GM12878 (cell line): ENCODE measurements around the gene BICD1. TPM values are rescaled to one million over a fixed set of nuclear protein-coding genes. Genes with fewer than 3 reads are reported as not detected.

Source experiments
- ATAC-seq: fragments of 200-7000 bp; cut with Tn5 transposase; 3 replicates; pipeline ENCODE4 v1.9.1; 2020; ENCODE audit warnings: mild to moderate bottlenecking, moderate library complexity
- BruUV-seq: library from RNA; stranded (reverse); fragments of 400-500 nt; replicated peaks from 2 replicates; lab custom pipeline; 2021; lab: Mats Ljungman, UMichigan
- CTCF ChIA-PET: fragments of 300-600 bp; sonication (Branson Sonifier 250); formaldehyde crosslinking; extraction: SDS; loops from one replicate; lab custom pipeline; 2021; ENCODE audit warnings: inconsistent platforms; lab: Yijun Ruan, JAX
- POLR2A ChIA-PET: fragments of 350-600 bp; formaldehyde crosslinking; extraction: SDS; loops from one replicate; lab custom pipeline; 2021; ENCODE audit warnings: inconsistent platforms; lab: Charles Lee
- RAD21 ChIA-PET: fragments of 300-600 bp; sonication (Branson Sonifier 250); formaldehyde crosslinking; loops from one replicate; lab custom pipeline; 2023; ENCODE audit warnings: antibody characterized with exemption; ENCODE audit not compliant: unreplicated experiment; lab: Charles Lee
- SMC1A ChIA-PET: fragments of 300-600 bp; sonication (Branson Sonifier 250); formaldehyde crosslinking; loops from one replicate; lab custom pipeline; 2023; ENCODE audit not compliant: unreplicated experiment, uncharacterized antibody; lab: Charles Lee
- DNase-seq: peaks from one replicate; pipeline ENCODE4 v3.0.0-alpha.2; 2011; ENCODE audit warnings: low read depth, low spot score
- FAIRE-seq: peaks from 3 replicates; lab custom pipeline; 2011; peaks lifted over from hg19 to GRCh38; lab: Jason Lieb, UNC
- H2AFZ ChIP-seq: 2 replicates; pipeline ENCODE4 v1.6.0; 2011; ENCODE audit warnings: low read depth, low read length, control low read depth; ENCODE audit not compliant: control insufficient read depth
- H3K27ac ChIP-seq: 2 replicates; pipeline ENCODE4 v1.5.1; 2011; ENCODE audit warnings: control low read depth; ENCODE audit not compliant: control insufficient read depth, insufficient read depth
- H3K27me3 ChIP-seq, 2 experiments: replicated peaks in 1 of 2; 2 replicates each; pipeline versions ENCODE4 v1.6.0 to v1.6.1; 2011; ENCODE audit warnings: low read length in 1 of 2; ENCODE audit not compliant: control insufficient read depth in 2 of 2, insufficient read depth in 2 of 2
- H3K36me3 ChIP-seq, 2 experiments: 2 replicates each; pipeline ENCODE4 v1.5.1; 2011; ENCODE audit warnings: low read length in 1 of 2; ENCODE audit not compliant: control insufficient read depth in 2 of 2, insufficient read depth in 2 of 2
- H3K4me1 ChIP-seq: 2 replicates; pipeline ENCODE4 v1.6.1; 2011; ENCODE audit warnings: mild to moderate bottlenecking, low read length, moderate library complexity, mixed read lengths; ENCODE audit not compliant: control insufficient read depth, insufficient read depth
- H3K4me2 ChIP-seq: 2 replicates; pipeline ENCODE4 v1.6.0; 2011; ENCODE audit warnings: control low read depth; ENCODE audit not compliant: control insufficient read depth, insufficient read depth
- H3K4me3 ChIP-seq: fragments of 200-600 bp; sonication (generic); 2 replicates; pipeline ENCODE4 v1.5.1; 2016
- H3K79me2 ChIP-seq: 2 replicates; pipeline ENCODE4 v1.6.0; 2011; ENCODE audit warnings: low read length; ENCODE audit not compliant: control insufficient read depth, insufficient read depth
- H3K9ac ChIP-seq: 2 replicates; pipeline ENCODE4 v1.8.0; 2011; ENCODE audit warnings: low read length, control low read depth, mixed read lengths; ENCODE audit not compliant: control insufficient read depth, insufficient read depth
- H3K9me3 ChIP-seq: replicated peaks from 3 replicates; pipeline ENCODE4 v1.5.1; 2011; ENCODE audit warnings: mild to moderate bottlenecking, low read length; ENCODE audit not compliant: control insufficient read depth, insufficient read depth
- H4K20me1 ChIP-seq: 2 replicates; pipeline ENCODE4 v1.6.0; 2011; ENCODE audit not compliant: control insufficient read depth, insufficient read depth
- CHD1 ChIP-seq: IDR thresholded peaks from 2 replicates; pipeline ENCODE4 v1.6.1; 2012; ENCODE audit warnings: low read depth, low read length, improper control_type of control experiment
- DPF2 ChIP-seq: fragments of 450-650 bp; IDR thresholded peaks from 2 replicates; pipeline ENCODE4 v1.6.1; 2017; ENCODE audit warnings: mild to moderate bottlenecking
- EED ChIP-seq: sonication (generic); IDR thresholded peaks from 2 replicates; pipeline ENCODE4 v1.6.1; 2016; ENCODE audit warnings: antibody characterized with exemption, low read depth
- FOXM1 ChIP-seq: IDR thresholded peaks from 2 replicates; pipeline ENCODE4 v1.6.1; 2012; ENCODE audit warnings: low read depth, mild to moderate bottlenecking, inconsistent platforms, low read length, moderate library complexity
- KAT2A ChIP-seq: conservative IDR thresholded peaks from 2 replicates; pipeline ENCODE4 v1.6.1; 2011; ENCODE audit warnings: low read depth, low read length; ENCODE audit not compliant: control insufficient read depth
- NFXL1 ChIP-seq: fragments of 450-650 bp; IDR thresholded peaks from 2 replicates; pipeline ENCODE4 v1.6.1; 2017; ENCODE audit warnings: antibody characterized with exemption, mild to moderate bottlenecking, borderline replicate concordance
- NFYB ChIP-seq: IDR thresholded peaks from 2 replicates; pipeline ENCODE4 v1.6.1; 2011; ENCODE audit warnings: low read depth, mild to moderate bottlenecking, low read length, improper control_type of control experiment, moderate library complexity; ENCODE audit not compliant: insufficient read depth
- NR2C1 ChIP-seq: fragments of 450-650 bp; IDR thresholded peaks from 2 replicates; pipeline ENCODE4 v1.6.1; 2017; ENCODE audit warnings: antibody characterized with exemption, mild to moderate bottlenecking, moderate library complexity
- RUNX3 ChIP-seq: IDR thresholded peaks from 2 replicates; pipeline ENCODE4 v1.6.1; 2012; ENCODE audit warnings: low read length, inconsistent platforms
- SKIL ChIP-seq: fragments of 450-650 bp; IDR thresholded peaks from 2 replicates; pipeline ENCODE4 v1.6.1; 2017; ENCODE audit warnings: mild to moderate bottlenecking, low read depth, inconsistent platforms; ENCODE audit not compliant: poor library complexity, severe bottlenecking
- SP1 ChIP-seq: IDR thresholded peaks from one replicate; pipeline ENCODE4 v1.6.1; 2011; ENCODE audit warnings: low read depth, low read length
- TARDBP ChIP-seq: IDR thresholded peaks from 2 replicates; pipeline ENCODE4 v1.6.1; 2016; ENCODE audit warnings: borderline replicate concordance
- TCF3 ChIP-seq: IDR thresholded peaks from 2 replicates; pipeline ENCODE4 v1.6.1; 2012; ENCODE audit warnings: low read depth, mild to moderate bottlenecking, low read length, borderline replicate concordance; ENCODE audit not compliant: insufficient read depth
- ZSCAN29 ChIP-seq: fragments of 450-650 bp; IDR thresholded peaks from 2 replicates; pipeline ENCODE4 v1.6.1; 2017; ENCODE audit warnings: mild to moderate bottlenecking, moderate library complexity
- WGBS: methylation state at CpG from one replicate; pipeline ENCODE4 v1.1.6; 2016; ENCODE audit warnings: low lambda C conversion rate; ENCODE audit not compliant: insufficient replicate concordance, insufficient coverage; ENCODE audit errors: missing lambda C conversion rate; 5-methylcytosine and 5-hydroxymethylcytosine counted together
- in situ Hi-C: fragments of 300-500 bp; cut with MboI; formaldehyde crosslinking; loops from 9 replicates; pipeline ENCODE4 v1.14.3; 2018; ENCODE audit warnings: mixed read lengths
- intact Hi-C: fragments of 100-400 bp; cut with micrococcal nuclease; formaldehyde crosslinking; loops from one replicate; pipeline ENCODE4 v1.14.2; 2022; ENCODE audit not compliant: unreplicated experiment
- polyA plus RNA-seq, 11 experiments: library from polyadenylated mRNA; depleted of rRNA in 4 of 11; unstranded in 6 of 11; stranded (reverse) in 5 of 11; fragments of >200 nt; fragmentation: Nextera tagmentation in 4 of 11; fragmentation: Illumina TruSeq in 1 of 11; extraction: Ambion mirVana in 4 of 11; extraction: Trizol in 1 of 11; gene quantifications; 1 replicate in 1 of 11; 2 replicates in 10 of 11; pipeline versions ENCODE4 v1.2.1 to v1.2.3, GENCODE V29; 2011 to 2016; ENCODE audit warnings: inconsistent platforms in 2 of 11, missing spikeins in 2 of 11, low read depth in 1 of 11
- total RNA-seq, 4 experiments: library from RNA; depleted of rRNA in 3 of 4; stranded (reverse); fragments of >200 nt in 3 of 4; fragmentation: Illumina TruSeq in 1 of 4; extraction: Trizol in 1 of 4; gene quantifications; 2 replicates each; pipeline versions ENCODE4 v1.2.1 to v1.2.3, GENCODE V29; 2013 to 2021

The BICD1 gene
- total and polyA plus RNA-seq, 10 of the 15 experiments (the other 5 are each of a cell fraction or from before 2014, with no cell fraction given) = 4.7 to 32.5 (median 14.4) TPM

GRCh38 chr12:32240831-32241230 lies 134.2 kb downstream of the BICD1 start:
- Histone ChIP-seq H4K20me1 (no peaks in the 10 kb centered on the region), H3K27me3 (no peaks in the 10 kb centered on the region), H3K4me1 (no peaks in the 10 kb centered on the region), H3K4me3 (no peak overlapping the region), H3K79me2 (no peaks in the 10 kb centered on the region), H3K27ac (no peak overlapping the region), H3K36me3 (no peaks in the 10 kb centered on the region), H2AFZ (no peak overlapping the region), H3K4me2 (no peak overlapping the region), H3K9me3 (peaks cover 3% of the 10 kb centered on the region; the same call in 2 of the 3 replicates), H3K9ac (no peak overlapping the region)
- BruUV-seq = no TSS peak
- TF ChIP-seq NFYB = no peak
- no peak for TF ChIP-seq EED
- TF ChIP-seq DPF2 = no peak
- TF ChIP-seq TARDBP = no peak
- TF ChIP-seq ZSCAN29 = no peak
- SMC1A ChIA-PET = interaction anchor here (0.6 kb wide), 1 partner anchor 821 kb away, joined by 3 read pairs; no protein-coding TSS in a partner anchor
- WGBS = 73% methylated on average over 4 of the region's 4 CpGs
- in situ Hi-C loops = no loop called here
- FAIRE-seq (no peak), ATAC-seq (no peak), DNase-seq (no peak)
- CTCF ChIA-PET = no interaction called here
- POLR2A ChIA-PET = no interaction called here
- RAD21 ChIA-PET = interaction anchor here (0.7 kb wide), 1 partner anchor 12 kb away, joined by 3 read pairs; no protein-coding TSS in a partner anchor
- intact Hi-C loops = no loop called here

- ChIA-PET RAD21 (interaction anchor here (1.6 kb wide), 1 partner anchor 9 kb away, joined by 5 read pairs; no protein-coding TSS in a partner anchor), CTCF (interaction anchor here (0.7 to 1.0 kb wide), 2 partner anchors 10 to 15 kb away, joined by 3 read pairs; no protein-coding TSS in a partner anchor), POLR2A (interaction anchor here (0.6 to 1.3 kb wide), 2 partner anchors 19 to 155 kb away, joined by 4 read pairs; no protein-coding TSS in a partner anchor), SMC1A (interaction anchor here (0.6 to 1.0 kb wide), 7 partner anchors 12 to 188 kb away, joined by 3 to 4 read pairs (median 3); no protein-coding TSS in a partner anchor)
- FAIRE-seq (no peak), DNase-seq (no peak)
- Histone ChIP-seq H3K36me3 (no peaks in the 10 kb centered on the region), H3K9ac (no peak overlapping the region), H3K4me3 (no peak overlapping the region), H3K4me1 (no peaks in the 10 kb centered on the region), H3K27me3 (no peaks in the 10 kb centered on the region), H3K79me2 (no peaks in the 10 kb centered on the region), H3K9me3 (no peaks in the 10 kb centered on the region; the same call in 2 of the 3 replicates), H3K27ac (no peak overlapping the region), H4K20me1 (no peaks in the 10 kb centered on the region)
- WGBS = 100% methylated on average over 2 of the region's 2 CpGs
- in situ Hi-C loops = no loop called here
- BruUV-seq = no TSS peak
- TF ChIP-seq KAT2A = no peak
- no peak for TF ChIP-seq FOXM1
- no peak for TF ChIP-seq RUNX3
- TF ChIP-seq NR2C1 = no peak
- TF ChIP-seq TCF3 = no peak
- no peak for TF ChIP-seq CHD1
- TF ChIP-seq NFXL1 = no peak
- no peak for TF ChIP-seq SP1
- no peak for TF ChIP-seq SKIL
- TF ChIP-seq, all 136 proteins: peak for 0
- ATAC-seq = no peak
- Histone ChIP-seq H2AFZ (no peak overlapping the region), H3K4me2 (no peak overlapping the region)
- intact Hi-C loops = no loop called here
Measured at GRCh38 chr12:32242641-32243040, 136.0 kb downstream of the BICD1 start.
